ENCODE data around the gene CHMP1B. TPM values are rescaled to one million over a fixed set of nuclear protein-coding genes. Genes with fewer than 3 reads are reported as not detected.

The CHMP1B gene
- polyA plus RNA-seq, 1 donor from 2014 or later: 106 TPM

- Histone ChIP-seq H3K27ac (ENCODE audit: low read length) (no peak overlapping the region), H3K9me2 (ENCODE audit: insufficient read depth, low read length) (no peaks in the 10 kb centered on the region), H2AFZ (ENCODE audit: low read depth, low read length) (no peak overlapping the region), H3K4me3 (ENCODE audit: low read length) (no peak overlapping the region), H3K36me3 (ENCODE audit: insufficient read depth, low read length) (no peaks in the 10 kb centered on the region), H3K4me2 (ENCODE audit: low read length) (no peak overlapping the region), H3F3A (ENCODE audit: insufficient read depth, low read length, poor library complexity, severe bottlenecking) (no peaks in the 10 kb centered on the region), H3K9ac (ENCODE audit: low read length) (no peak overlapping the region), H3K27me3 (ENCODE audit: insufficient read depth, low read depth, low read length) (no peaks in the 10 kb centered on the region), H3K79me2 (replicated peaks; ENCODE audit: insufficient read depth, low read length) (no peaks in the 10 kb centered on the region), H4K20me1 (ENCODE audit: insufficient read depth) (no peaks in the 10 kb centered on the region), H3K9me3 (ENCODE audit: low read length) (no peaks in the 10 kb centered on the region)
- TF ChIP-seq TAF1 (IDR thresholded peaks at IDR 0.05; ENCODE audit: low read depth) (no peak), SMC3 (conservative IDR thresholded peaks at IDR 0.05; ENCODE audit: poor library complexity) (no peak), POLR2AphosphoS5 (IDR thresholded peaks at IDR 0.05) (no peak), RAD21 (conservative IDR thresholded peaks at IDR 0.05) (no peak), REST (IDR thresholded peaks at IDR 0.05; ENCODE audit: borderline replicate concordance) (no peak), EP300 (conservative IDR thresholded peaks at IDR 0.05; ENCODE audit: poor library complexity, severe bottlenecking) (no peak), CTCF (IDR thresholded peaks at IDR 0.05; ENCODE audit: poor library complexity, severe bottlenecking) (no peak), EZH2 (IDR thresholded peaks at IDR 0.05; ENCODE audit: borderline replicate concordance, insufficient read depth, low read length, poor library complexity, severe bottlenecking) (no peak), MXI1 (conservative IDR thresholded peaks at IDR 0.05; ENCODE audit: poor library complexity, severe bottlenecking) (no peak)
These were observed 40.2 kb upstream of the CHMP1B start for GRCh38 chr18:11811009-11811408.

GRCh38 chr18:11817229-11817628 lies 34.0 kb upstream of the CHMP1B start:
- H3F3A ChIP-seq (ENCODE audit: insufficient read depth, low read length, poor library complexity, severe bottlenecking): no peaks in the 10 kb centered on the region
- H4K20me1 ChIP-seq (ENCODE audit: insufficient read depth): no peaks in the 10 kb centered on the region
- no peaks in the 10 kb centered on the region for H3K9me2 ChIP-seq (ENCODE audit: insufficient read depth, low read length)

More at GRCh38 chr18:11817229-11817628, 34.0 kb upstream of the CHMP1B start:
- H3K9ac ChIP-seq (ENCODE audit: low read length): no peak overlapping the region
- no peaks in the 10 kb centered on the region for H3K27me3 ChIP-seq (ENCODE audit: insufficient read depth, low read depth, low read length)
- no peak overlapping the region for H3K4me3 ChIP-seq (ENCODE audit: low read length)
- H3K36me3 ChIP-seq (ENCODE audit: insufficient read depth, low read length): no peaks in the 10 kb centered on the region
- H3K27ac ChIP-seq (ENCODE audit: low read length): no peak overlapping the region
- no peaks in the 10 kb centered on the region for H3K79me2 ChIP-seq (replicated peaks; ENCODE audit: insufficient read depth, low read length)
- no peak overlapping the region for H2AFZ ChIP-seq (ENCODE audit: low read depth, low read length)
- no peak overlapping the region for H3K4me2 ChIP-seq (ENCODE audit: low read length)
- no peaks in the 10 kb centered on the region for H3K9me3 ChIP-seq (ENCODE audit: low read length)
- TF ChIP-seq SMC3 (conservative IDR thresholded peaks at IDR 0.05; ENCODE audit: poor library complexity): no peak
- TF ChIP-seq CTCF (IDR thresholded peaks at IDR 0.05; ENCODE audit: poor library complexity, severe bottlenecking): no peak
- no peak for TF ChIP-seq REST (IDR thresholded peaks at IDR 0.05; ENCODE audit: borderline replicate concordance)
- no peak for TF ChIP-seq POLR2AphosphoS5 (IDR thresholded peaks at IDR 0.05)
- no peak for TF ChIP-seq EZH2 (IDR thresholded peaks at IDR 0.05; ENCODE audit: borderline replicate concordance, insufficient read depth, low read length, poor library complexity, severe bottlenecking)
- TF ChIP-seq MXI1 (conservative IDR thresholded peaks at IDR 0.05; ENCODE audit: poor library complexity, severe bottlenecking): no peak
- no peak for TF ChIP-seq RAD21 (conservative IDR thresholded peaks at IDR 0.05)
